BLaER1 treated with 17β-estradiol and CSF1 and Interleukin-3, amounts not matched to agents 10 nM and 100 nM (cell line): ENCODE measurements around the gene SLITRK1.

Experiments used
- H3K27ac ChIP-seq, 11 experiments: shearing (Covaris generic); formaldehyde crosslinking; 2 replicates each; pipeline ENCODE4 v1.8.1; 2022
- H3K27me3 ChIP-seq, 11 experiments: shearing (Covaris generic); formaldehyde crosslinking; 2 replicates each; pipeline ENCODE4 v1.8.1; 2022
- H3K36me3 ChIP-seq, 11 experiments: shearing (Covaris generic); formaldehyde crosslinking; 2 replicates each; pipeline ENCODE4 v1.8.1; 2022
- H3K4me1 ChIP-seq, 10 experiments: shearing (Covaris generic); formaldehyde crosslinking; 2 replicates each; pipeline ENCODE4 v1.8.1; 2022
- H3K4me2 ChIP-seq, 11 experiments: shearing (Covaris generic); formaldehyde crosslinking; 2 replicates each; pipeline ENCODE4 v1.8.1; 2022
- H3K4me3 ChIP-seq, 10 experiments: shearing (Covaris generic); formaldehyde crosslinking; 2 replicates each; pipeline ENCODE4 v1.8.1; 2022
- H3K9ac ChIP-seq, 11 experiments: shearing (Covaris generic); formaldehyde crosslinking; 2 replicates each; pipeline ENCODE4 v1.8.1; 2022
- H3K9me3 ChIP-seq, 11 experiments: shearing (Covaris generic); formaldehyde crosslinking; replicated peaks in 1 of 11; 2 replicates each; pipeline ENCODE4 v1.8.1; 2022
- H4K20me1 ChIP-seq, 11 experiments: shearing (Covaris generic); formaldehyde crosslinking; 2 replicates each; pipeline ENCODE4 v1.8.1; 2022
- Cebpa-rat ChIP-seq, 11 experiments: shearing (Covaris generic); IDR thresholded peaks; 2 replicates each; pipeline ENCODE4 v1.8.1; 2022

The SLITRK1 gene

DNA sequence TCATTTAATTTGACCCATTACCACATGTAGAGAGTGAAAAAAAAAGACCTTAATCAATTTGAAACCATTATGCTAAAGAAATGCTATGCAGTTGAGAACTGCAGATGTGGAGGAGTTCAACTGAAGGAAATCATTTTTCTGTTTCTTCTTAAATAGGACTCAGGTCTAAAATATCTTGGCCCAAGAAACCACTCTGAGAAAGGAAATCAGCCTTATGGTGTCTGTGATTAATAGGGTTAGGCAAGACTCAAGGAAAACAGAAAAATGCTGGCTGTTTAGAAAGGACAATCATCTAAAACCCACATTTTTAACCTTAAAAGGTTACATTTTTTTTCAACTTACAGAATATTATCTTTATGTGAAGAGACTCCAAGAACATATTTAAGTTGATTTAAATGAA lies 1.9 kb upstream of the SLITRK1 start:
- no peak overlapping the region for H3K27ac ChIP-seq
- no peaks in the 10 kb centered on the region for H3K36me3 ChIP-seq

DNA sequence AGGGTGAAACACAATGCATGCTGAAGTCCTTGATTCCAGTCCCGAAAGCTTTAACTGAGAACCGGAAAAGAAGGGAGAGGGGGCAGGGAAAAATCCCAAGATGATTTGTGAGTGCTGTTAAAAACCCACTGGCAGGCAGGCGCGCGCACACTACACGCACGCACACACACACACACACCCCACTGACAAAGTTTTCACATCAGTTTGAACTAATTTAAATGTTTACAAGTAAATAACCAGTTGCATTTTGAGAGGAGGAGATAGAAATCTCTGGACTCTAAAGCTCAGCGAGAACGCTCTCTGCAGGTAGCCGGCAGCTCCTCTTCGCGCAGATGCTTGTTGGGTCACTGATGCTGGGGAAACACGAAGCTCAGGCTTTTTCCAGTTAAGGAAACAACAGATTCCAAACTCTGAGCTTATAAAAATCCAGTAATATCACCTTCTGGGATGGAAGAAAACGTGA lies 818 bp upstream of the SLITRK1 start:
- no peaks in the 10 kb centered on the region for H3K4me1 ChIP-seq
- no peak overlapping the region for H3K4me2 ChIP-seq
- no peak overlapping the region for H3K27ac ChIP-seq
- no peak for TF ChIP-seq Cebpa-rat (IDR thresholded peaks at IDR 0.05)
- no peaks in the 10 kb centered on the region for H4K20me1 ChIP-seq
- H3K4me3 ChIP-seq: no peak overlapping the region
- H3K36me3 ChIP-seq: no peaks in the 10 kb centered on the region
- H3K9ac ChIP-seq: no peak overlapping the region
- peaks cover 24 to 34% (median 28%) of the 10 kb centered on the region in 11 experiments for H3K9me3 ChIP-seq
- no peaks in the 10 kb centered on the region for H3K27me3 ChIP-seq

More for the DNA sequence above, 1.9 kb upstream of the SLITRK1 start:
- H3K27me3 ChIP-seq: no peaks in the 10 kb centered on the region
- no peak for TF ChIP-seq Cebpa-rat (IDR thresholded peaks at IDR 0.05)
- no peak overlapping the region for H3K4me3 ChIP-seq
- H3K9me3 ChIP-seq: peaks cover 21 to 28% (median 22%) of the 10 kb centered on the region in 11 experiments
- no peak overlapping the region for H3K9ac ChIP-seq
- no peaks in the 10 kb centered on the region for H4K20me1 ChIP-seq
- no peaks in the 10 kb centered on the region for H3K4me1 ChIP-seq
- H3K4me2 ChIP-seq: no peak overlapping the region

DNA sequence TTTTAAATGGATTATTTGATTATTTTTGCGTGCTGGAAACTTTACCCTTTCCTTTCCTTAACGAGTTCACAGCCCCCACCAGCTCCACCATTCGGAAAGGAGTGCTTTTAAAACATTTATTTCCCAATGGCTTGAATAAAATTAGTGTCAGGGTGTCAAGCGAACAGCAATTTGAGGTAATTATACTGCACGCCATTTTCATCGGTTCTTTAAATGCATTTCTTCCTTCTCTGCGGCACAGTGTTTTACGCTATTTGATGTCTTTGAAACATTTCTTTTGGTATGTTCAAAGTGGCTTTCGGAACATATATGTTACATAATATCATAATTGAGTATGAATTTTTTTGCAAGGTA lies 309 bp upstream of the SLITRK1 start:
- Histone ChIP-seq H3K4me2 (no peak overlapping the region), H3K4me1 (no peaks in the 10 kb centered on the region), H3K36me3 (no peaks in the 10 kb centered on the region), H3K9ac (no peak overlapping the region), H3K27me3 (no peaks in the 10 kb centered on the region), H3K4me3 (no peak overlapping the region), H3K9me3 (peaks cover 24 to 34% (median 28%) of the 10 kb centered on the region in 11 experiments), H3K27ac (no peak overlapping the region), H4K20me1 (no peaks in the 10 kb centered on the region)
- no peak for TF ChIP-seq Cebpa-rat (IDR thresholded peaks at IDR 0.05)

DNA sequence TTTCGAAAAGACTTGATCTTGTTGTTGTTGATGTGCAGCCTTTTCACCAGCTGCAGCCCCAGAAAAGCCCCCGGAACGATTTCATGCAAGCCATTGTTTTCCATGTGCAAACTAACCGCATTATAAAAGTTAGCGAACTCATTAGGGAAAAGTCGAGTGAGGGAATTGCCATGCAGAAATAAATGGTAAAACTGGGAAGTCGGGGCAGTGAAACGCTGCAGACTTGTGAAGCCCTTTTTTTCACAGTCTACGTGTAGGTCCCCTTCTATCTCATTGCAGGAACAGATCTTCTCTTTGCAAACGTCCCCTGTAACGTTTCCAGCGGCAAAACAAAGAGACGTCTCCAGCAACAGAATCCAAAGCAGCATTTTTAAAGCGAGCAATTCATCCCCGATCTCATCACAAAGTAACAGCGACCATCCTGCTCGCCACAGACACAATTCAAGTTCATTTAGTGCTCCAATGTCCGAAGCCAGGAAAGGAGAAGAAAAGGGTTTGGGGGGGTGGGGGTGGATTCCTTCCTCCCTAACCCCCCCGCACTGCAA lies 1.1 kb downstream of the SLITRK1 start:
- Histone ChIP-seq H3K9ac (no peak overlapping the region), H3K27me3 (no peaks in the 10 kb centered on the region), H3K4me3 (no peak overlapping the region), H3K9me3 (peaks cover 24 to 34% (median 28%) of the 10 kb centered on the region in 11 experiments), H3K36me3 (no peaks in the 10 kb centered on the region), H3K4me2 (no peak overlapping the region), H3K4me1 (no peaks in the 10 kb centered on the region; a peak in 2 of 20 replicates), H3K27ac (no peak overlapping the region), H4K20me1 (no peaks in the 10 kb centered on the region)
- no peak for TF ChIP-seq Cebpa-rat (IDR thresholded peaks at IDR 0.05)

DNA sequence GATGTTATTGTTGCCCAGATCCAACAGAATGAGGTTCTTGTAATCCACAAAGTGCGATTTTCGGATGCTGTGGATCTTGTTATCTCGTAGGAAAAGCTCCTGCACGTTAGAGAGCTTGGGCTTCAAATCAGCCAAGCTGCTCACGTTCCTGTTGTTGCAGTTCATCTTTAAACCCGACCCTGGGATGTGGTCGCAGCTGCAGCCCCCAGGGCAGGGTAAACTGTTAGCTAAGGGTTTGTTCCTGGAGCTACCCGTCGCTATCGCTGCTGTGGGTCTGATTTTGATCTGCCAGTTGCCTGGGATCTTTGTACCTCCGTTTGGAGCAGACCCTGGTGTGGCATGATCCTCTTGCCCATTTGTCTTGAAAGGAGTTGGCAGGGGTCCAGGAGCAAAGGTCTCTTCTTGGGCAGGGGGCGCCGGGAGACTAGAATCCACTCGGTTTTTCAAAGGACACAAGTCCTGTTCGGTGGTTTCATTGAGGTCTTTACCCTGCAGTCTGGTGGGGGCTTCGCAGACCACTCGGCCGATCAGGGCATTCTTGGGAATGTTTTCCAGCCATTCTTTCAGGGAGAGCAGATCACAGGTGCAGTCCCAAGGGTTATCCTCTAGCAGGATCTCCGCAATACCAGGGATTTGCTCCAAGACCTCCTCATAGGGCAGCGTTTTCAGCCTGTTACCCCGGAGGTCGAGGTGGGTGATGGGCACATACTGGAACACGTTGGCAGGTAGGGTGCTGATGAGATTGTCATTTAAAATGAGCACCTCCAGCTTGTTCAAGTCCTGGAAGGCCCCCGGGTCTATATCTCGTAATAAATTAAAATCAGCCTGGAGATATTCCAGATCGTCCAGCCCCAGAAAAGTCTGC lies 1.8 kb downstream of the SLITRK1 start:
- no peaks in the 10 kb centered on the region for H3K27me3 ChIP-seq
- no peak for TF ChIP-seq Cebpa-rat (IDR thresholded peaks at IDR 0.05)
- H3K27ac ChIP-seq: no peak overlapping the region
- H3K9ac ChIP-seq: no peak overlapping the region
- H3K4me2 ChIP-seq: no peak overlapping the region
- H4K20me1 ChIP-seq: no peaks in the 10 kb centered on the region
- no peaks in the 10 kb centered on the region; a peak in 2 of 20 replicates for H3K4me1 ChIP-seq
- H3K4me3 ChIP-seq: no peak overlapping the region
- peaks cover 24 to 34% (median 28%) of the 10 kb centered on the region in 11 experiments for H3K9me3 ChIP-seq
- H3K36me3 ChIP-seq: no peaks in the 10 kb centered on the region

DNA sequence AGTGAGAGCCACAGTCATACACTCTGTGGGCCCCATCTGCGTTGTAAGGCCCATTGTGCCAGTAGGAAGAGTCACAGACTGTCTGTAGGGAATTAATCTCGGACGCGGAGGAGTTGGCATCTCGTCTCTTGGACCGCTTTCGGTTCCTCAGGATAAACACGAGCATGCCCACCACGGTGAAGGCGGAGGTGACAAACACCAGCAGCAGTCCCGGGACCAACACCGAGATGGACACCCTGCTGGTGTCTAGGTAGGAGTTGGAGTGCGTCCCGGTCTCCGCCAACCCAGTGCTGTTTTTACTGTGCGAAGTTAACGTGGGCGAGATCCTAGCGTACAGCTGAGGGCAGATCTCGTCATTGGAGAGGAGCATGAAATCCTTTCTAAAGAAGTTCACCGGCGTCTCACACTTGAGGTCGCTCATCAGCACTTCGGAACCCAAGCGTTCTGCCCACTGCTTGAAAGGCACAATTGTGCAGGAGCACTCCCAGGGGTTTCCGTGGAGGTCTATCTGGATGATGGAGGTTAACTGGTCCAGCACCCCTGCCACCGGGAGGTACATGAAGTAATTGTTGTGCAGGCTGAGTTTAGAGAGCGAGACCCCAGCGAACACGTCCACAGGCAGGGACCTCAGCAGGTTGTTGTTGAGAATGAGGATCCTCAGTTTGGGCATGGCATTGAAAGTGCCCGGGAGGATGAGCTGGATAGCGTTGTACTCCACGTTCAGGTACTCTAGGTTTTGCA lies 2.7 kb downstream of the SLITRK1 start:
- H3K36me3 ChIP-seq: no peaks in the 10 kb centered on the region
- H4K20me1 ChIP-seq: no peaks in the 10 kb centered on the region
- H3K9ac ChIP-seq: no peak overlapping the region
- peaks cover 24 to 34% (median 28%) of the 10 kb centered on the region in 11 experiments for H3K9me3 ChIP-seq
- H3K27ac ChIP-seq: no peak overlapping the region
- no peaks in the 10 kb centered on the region; a peak in 2 of 20 replicates for H3K4me1 ChIP-seq
- no peak overlapping the region for H3K4me3 ChIP-seq
- no peaks in the 10 kb centered on the region for H3K27me3 ChIP-seq
- H3K4me2 ChIP-seq: no peak overlapping the region
- TF ChIP-seq Cebpa-rat (IDR thresholded peaks at IDR 0.05): no peak

DNA sequence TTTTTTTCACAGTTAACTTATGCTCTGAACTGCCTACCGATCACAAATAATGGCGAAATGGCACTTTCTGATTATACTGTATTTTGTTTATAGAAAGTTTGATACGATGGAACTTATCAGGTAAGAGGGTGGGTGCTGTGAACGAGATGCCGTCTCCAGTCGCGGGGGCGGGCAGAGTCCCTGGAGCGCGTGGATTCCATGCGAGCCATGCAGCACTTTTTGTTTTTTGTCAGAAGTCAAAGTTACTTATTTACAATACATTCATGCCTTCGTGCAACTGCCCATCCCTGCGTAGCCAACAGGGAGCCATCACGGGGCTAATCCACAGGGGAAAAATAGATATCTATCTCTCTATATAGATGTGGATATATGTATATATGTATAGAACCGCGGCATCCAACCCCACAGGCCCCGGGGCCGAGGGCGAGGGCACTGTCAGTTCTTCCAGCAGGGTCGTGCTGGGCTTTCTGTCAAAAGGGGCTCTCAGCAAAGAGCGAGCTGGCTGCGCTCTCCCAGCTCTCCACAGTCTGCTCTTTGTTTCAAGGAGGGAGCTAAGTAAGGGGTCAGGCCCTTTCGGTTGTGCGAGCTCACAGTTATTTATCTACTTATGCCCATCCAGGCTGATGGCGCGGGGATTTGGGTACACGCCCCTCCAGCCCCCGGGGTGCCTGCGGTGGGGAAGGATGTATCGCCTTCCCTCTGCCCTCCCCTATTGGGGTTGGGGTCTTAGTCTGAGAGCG lies 3.4 kb downstream of the SLITRK1 start:
- no peak overlapping the region for H3K4me2 ChIP-seq
- H3K27me3 ChIP-seq: no peaks in the 10 kb centered on the region
- TF ChIP-seq Cebpa-rat (IDR thresholded peaks at IDR 0.05): no peak
- H3K36me3 ChIP-seq: no peaks in the 10 kb centered on the region
- H3K4me3 ChIP-seq: no peak overlapping the region
- H3K27ac ChIP-seq: no peak overlapping the region
- H3K9ac ChIP-seq: no peak overlapping the region
- H3K4me1 ChIP-seq: no peaks in the 10 kb centered on the region; a peak in 2 of 20 replicates
- no peaks in the 10 kb centered on the region for H4K20me1 ChIP-seq
- peaks cover 24 to 34% (median 28%) of the 10 kb centered on the region in 11 experiments for H3K9me3 ChIP-seq

DNA sequence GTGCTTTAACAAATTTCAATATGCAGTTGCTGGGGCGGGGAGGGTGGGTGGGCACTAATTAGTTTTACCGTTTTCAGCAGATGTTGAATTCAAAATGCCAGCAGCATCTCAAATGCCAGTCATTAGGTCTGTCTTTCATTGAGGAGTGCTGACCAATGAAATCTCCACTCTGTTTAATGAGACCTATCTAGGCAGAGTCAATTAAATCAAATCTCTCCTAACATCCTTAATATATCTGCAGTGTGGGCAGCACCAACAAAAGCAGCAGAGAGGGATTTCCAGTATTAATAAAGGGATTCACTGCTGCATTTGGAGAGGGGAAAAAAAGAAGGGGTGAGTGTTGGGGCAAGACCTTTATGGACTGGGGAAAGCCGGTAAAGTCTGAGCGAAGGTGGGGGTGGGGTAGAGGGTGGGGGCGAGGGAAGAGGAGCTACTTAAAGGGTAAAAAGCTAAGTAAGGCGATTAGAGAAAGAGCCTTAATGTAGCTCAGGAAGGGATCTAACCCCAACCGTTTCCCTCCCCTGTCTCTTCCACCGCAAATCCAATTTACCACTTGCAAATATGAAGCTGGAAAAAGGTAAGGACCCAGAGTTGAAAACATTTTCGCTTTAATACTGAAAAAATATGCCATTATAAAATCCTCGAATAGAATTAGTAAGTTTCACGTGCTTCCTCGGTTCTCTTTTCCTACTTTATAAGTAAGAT lies 4.5 kb downstream of the SLITRK1 start:
- peaks cover 24 to 34% (median 28%) of the 10 kb centered on the region in 11 experiments for H3K9me3 ChIP-seq
- H3K4me3 ChIP-seq: no peak overlapping the region
- H3K9ac ChIP-seq: no peak overlapping the region
- H3K4me1 ChIP-seq: no peaks in the 10 kb centered on the region; a peak in 2 of 20 replicates
- TF ChIP-seq Cebpa-rat (IDR thresholded peaks at IDR 0.05): no peak
- H3K36me3 ChIP-seq: no peaks in the 10 kb centered on the region
- H3K27ac ChIP-seq: no peak overlapping the region
- no peaks in the 10 kb centered on the region for H4K20me1 ChIP-seq
- H3K27me3 ChIP-seq: no peaks in the 10 kb centered on the region
- no peak overlapping the region for H3K4me2 ChIP-seq
